GM18526 (cell line): ENCODE measurements around the gene CBARP.
A peak's percentile ranks its signal among the peaks of the same experiment; 100 is the strongest.

Experiments used
- POLR2A ChIP-seq: IDR thresholded peaks from 3 replicates; pipeline ENCODE4 v1.6.1; 2011; ENCODE audit not compliant: insufficient read length; ENCODE audit errors: extremely low read depth

CBARP gene

GRCh38 chr19:1252821-1253513 is 15.2 kb upstream of the CBARP start:
- TF ChIP-seq POLR2A, result peak; percentile 23

GRCh38 chr19:1252221-1252820 is 14.5 kb upstream of the CBARP start:
- TF ChIP-seq POLR2A, result no peak

GRCh38 chr19:1251330-1252220 is 13.8 kb upstream of the CBARP start:
- TF ChIP-seq POLR2A, result peak; percentile 58

GRCh38 chr19:1250437-1251260 is 12.8 kb upstream of the CBARP start:
- peak; percentile 38 for TF ChIP-seq POLR2A

- TF ChIP-seq POLR2A, result no peak
Observed at GRCh38 chr19:1249990-1250436, 12.2 kb upstream of the CBARP start.

- peak; percentile 87 for TF ChIP-seq POLR2A
Observed at GRCh38 chr19:1249298-1249989, 11.6 kb upstream of the CBARP start.

- no peak for TF ChIP-seq POLR2A
Observed at GRCh38 chr19:1248786-1249297, 11.0 kb upstream of the CBARP start.

GRCh38 chr19:1248139-1248785 is 10.5 kb upstream of the CBARP start, which contains the start of gene MIDN:
TSS of gene MIDN (plus strand) at chr19:1248583. CDS start at chr19:1250297, 1,714 bp downstream.
- peak; percentile 94 for TF ChIP-seq POLR2A

- no peak for TF ChIP-seq POLR2A
Observed at GRCh38 chr19:1247748-1248138, 9.9 kb upstream of the CBARP start.

GRCh38 chr19:1245494-1246264 is 7.9 kb upstream of the CBARP start:
- no peak for TF ChIP-seq POLR2A

- TF ChIP-seq POLR2A, result no peak
Observed at GRCh38 chr19:1244693-1245451, 7.1 kb upstream of the CBARP start.
